ENCODE results near the gene KCND3. TPM values are rescaled to one million over a fixed set of nuclear protein-coding genes. Genes with fewer than 3 reads are reported as not detected.

KCND3 gene
- total RNA-seq, 1 donor from 2014 or later: 0.86 TPM

DNA sequence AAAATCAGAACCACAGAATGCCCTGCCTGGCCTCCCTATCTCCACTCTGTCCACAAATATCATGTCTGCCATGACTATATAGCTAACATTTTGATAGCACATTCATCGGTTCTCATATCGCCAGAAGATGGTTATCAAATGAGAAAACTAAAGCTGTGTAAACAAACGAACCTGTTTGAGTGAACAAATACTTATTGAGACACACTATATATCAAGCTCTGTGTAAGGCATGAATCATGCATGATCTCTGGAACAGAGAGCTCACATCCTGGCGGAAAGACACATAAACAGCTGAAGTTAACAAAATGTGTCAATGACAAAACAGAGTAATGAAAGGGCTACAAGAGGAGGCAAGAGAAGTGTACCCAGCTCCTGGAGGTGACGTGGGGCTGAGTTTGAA is 13.1 kb downstream of the KCND3 start:
- peaks cover 90% of the 10 kb centered on the region for H3K27me3 Mint-ChIP-seq (ENCODE audit: low read depth)
- TF ChIP-seq, protein P1, sequence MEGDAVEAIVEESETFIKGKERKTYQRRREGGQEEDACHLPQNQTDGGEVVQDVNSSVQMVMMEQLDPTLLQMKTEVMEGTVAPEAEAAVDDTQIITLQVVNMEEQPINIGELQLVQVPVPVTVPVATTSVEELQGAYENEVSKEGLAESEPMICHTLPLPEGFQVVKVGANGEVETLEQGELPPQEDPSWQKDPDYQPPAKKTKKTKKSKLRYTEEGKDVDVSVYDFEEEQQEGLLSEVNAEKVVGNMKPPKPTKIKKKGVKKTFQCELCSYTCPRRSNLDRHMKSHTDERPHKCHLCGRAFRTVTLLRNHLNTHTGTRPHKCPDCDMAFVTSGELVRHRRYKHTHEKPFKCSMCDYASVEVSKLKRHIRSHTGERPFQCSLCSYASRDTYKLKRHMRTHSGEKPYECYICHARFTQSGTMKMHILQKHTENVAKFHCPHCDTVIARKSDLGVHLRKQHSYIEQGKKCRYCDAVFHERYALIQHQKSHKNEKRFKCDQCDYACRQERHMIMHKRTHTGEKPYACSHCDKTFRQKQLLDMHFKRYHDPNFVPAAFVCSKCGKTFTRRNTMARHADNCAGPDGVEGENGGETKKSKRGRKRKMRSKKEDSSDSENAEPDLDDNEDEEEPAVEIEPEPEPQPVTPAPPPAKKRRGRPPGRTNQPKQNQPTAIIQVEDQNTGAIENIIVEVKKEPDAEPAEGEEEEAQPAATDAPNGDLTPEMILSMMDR (conservative IDR thresholded peaks at IDR 0.05): no peak
- no peaks in the 10 kb centered on the region for H3K4me1 Mint-ChIP-seq
- no peaks in the 10 kb centered on the region for H3K36me3 Mint-ChIP-seq (ENCODE audit: low read depth)
- H3K9me3 Mint-ChIP-seq: no peaks in the 10 kb centered on the region
- H3K27ac Mint-ChIP-seq (ENCODE audit: unreplicated experiment): no peak overlapping the region
- no peak overlapping the region for H3K4me3 Mint-ChIP-seq
- no peak for DNase-seq (ENCODE audit: low read depth, low spot score)

DNA sequence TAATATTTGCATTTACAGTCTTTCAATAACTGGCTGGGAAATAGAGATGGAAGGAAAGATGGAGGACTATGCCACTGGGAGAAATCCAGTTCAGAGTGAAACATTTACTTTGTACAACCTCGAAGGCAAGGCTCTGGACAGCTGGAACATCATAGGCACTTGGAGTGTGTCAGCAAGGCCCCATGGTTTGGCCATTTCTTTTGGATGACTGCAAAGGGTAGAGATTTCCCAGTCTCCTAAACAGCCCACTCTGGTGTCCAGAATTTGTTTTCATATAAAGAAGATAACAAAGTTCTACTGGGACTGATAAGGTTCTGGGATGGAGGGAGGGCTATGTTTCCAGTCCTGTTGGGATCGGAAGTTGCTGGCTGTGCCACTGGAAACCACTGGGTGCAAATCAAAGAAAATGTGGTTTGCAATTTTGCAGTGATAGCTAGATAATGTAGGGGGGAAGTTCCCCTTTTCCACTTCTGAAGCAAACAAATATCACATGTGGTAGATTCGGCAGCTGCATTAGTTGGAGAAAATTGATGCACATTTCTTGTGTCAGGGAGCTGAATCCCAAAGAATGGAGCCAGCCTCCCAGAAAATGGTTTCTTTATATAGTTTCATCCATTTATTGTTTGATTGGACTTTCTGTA is 16.2 kb downstream of the KCND3 start:
- TF ChIP-seq, protein P1 (conservative IDR thresholded peaks at IDR 0.05): no peak
- no peak overlapping the region for H3K4me3 Mint-ChIP-seq
- H3K36me3 Mint-ChIP-seq (ENCODE audit: low read depth): no peaks in the 10 kb centered on the region
- H3K27me3 Mint-ChIP-seq (ENCODE audit: low read depth): peaks cover 87% of the 10 kb centered on the region
- H3K4me1 Mint-ChIP-seq: no peaks in the 10 kb centered on the region
- no peaks in the 10 kb centered on the region for H3K9me3 Mint-ChIP-seq
- no peak for DNase-seq (ENCODE audit: low read depth, low spot score)
- H3K27ac Mint-ChIP-seq (ENCODE audit: unreplicated experiment): no peak overlapping the region

DNA sequence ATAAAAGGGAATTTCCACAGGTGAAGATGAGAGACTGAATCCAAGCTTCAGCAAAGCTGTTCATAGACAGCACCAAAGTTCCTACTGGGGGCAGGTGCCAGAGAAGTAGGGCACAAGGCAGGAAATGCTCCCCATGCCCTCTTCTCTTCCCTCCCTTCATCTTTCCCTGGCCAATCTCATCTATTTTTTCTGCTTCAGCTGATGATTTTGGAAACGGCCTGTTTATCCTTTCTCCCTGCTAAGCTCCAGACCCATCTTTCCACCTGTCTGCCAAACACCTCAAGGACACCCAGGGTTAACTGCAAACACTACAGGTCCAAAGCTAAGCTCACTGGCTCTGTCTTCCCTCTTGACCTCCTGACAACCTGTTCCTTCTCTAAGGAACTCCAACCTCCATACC is 18.1 kb downstream of the KCND3 start:
- Mint-ChIP-seq H3K27me3 (ENCODE audit: low read depth) (peaks cover 82% of the 10 kb centered on the region), H3K36me3 (ENCODE audit: low read depth) (no peaks in the 10 kb centered on the region), H3K27ac (ENCODE audit: unreplicated experiment) (no peak overlapping the region), H3K4me1 (no peaks in the 10 kb centered on the region), H3K4me3 (no peak overlapping the region), H3K9me3 (no peaks in the 10 kb centered on the region)
- no peak for DNase-seq (ENCODE audit: low read depth, low spot score)
- TF ChIP-seq, protein P1 (conservative IDR thresholded peaks at IDR 0.05): no peak

DNA sequence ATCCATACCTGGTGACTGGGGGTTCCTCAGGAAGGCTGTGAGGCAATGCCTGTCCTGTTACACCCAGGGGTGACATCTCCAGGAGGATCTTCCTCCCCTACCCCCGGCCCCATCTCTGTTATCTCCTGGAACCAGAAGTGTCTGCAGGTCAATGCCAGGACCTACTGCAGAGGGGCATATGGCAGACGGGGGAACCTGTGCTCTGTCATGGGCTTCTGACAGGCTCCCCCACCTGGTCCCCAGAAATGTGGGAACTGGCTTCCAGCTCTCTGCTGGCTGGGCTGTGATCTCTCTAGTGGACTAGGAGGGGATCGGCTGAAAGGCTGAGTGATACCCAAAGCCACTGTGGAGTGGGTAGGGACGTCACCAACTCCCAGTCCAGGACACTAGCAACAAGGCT is 21.0 kb downstream of the KCND3 start:
- H3K9me3 Mint-ChIP-seq: no peaks in the 10 kb centered on the region
- no peak for DNase-seq (ENCODE audit: low read depth, low spot score)
- TF ChIP-seq, protein P1 (conservative IDR thresholded peaks at IDR 0.05): no peak
- H3K27me3 Mint-ChIP-seq (ENCODE audit: low read depth): peaks cover 76% of the 10 kb centered on the region
- no peak overlapping the region for H3K27ac Mint-ChIP-seq (ENCODE audit: unreplicated experiment)
- no peak overlapping the region for H3K4me3 Mint-ChIP-seq
- H3K36me3 Mint-ChIP-seq (ENCODE audit: low read depth): no peaks in the 10 kb centered on the region
- H3K4me1 Mint-ChIP-seq: no peaks in the 10 kb centered on the region

DNA sequence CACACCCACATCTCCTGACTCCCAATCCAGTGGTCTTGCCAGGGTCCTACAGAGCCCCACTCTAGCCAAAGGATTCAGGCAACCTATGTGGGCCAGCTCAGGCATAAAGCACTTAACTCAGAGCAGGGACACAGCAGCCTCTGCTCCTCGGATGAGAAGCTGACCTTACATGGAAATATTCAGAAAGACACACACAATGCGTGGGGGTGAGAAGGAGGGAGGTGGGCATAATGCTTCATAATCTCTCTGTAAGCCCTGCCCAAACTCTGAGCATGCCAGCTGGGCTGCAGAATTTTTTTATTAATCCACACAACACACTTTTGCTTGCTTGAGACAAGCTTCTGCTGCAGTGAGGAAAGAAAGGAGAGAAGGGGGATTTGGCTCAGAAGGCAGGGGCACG is 21.6 kb downstream of the KCND3 start:
- Mint-ChIP-seq H3K4me1 (no peaks in the 10 kb centered on the region), H3K27me3 (ENCODE audit: low read depth) (peaks cover 72% of the 10 kb centered on the region), H3K9me3 (no peaks in the 10 kb centered on the region), H3K27ac (ENCODE audit: unreplicated experiment) (no peak overlapping the region), H3K4me3 (no peak overlapping the region), H3K36me3 (ENCODE audit: low read depth) (no peaks in the 10 kb centered on the region)
- TF ChIP-seq, protein P1 (conservative IDR thresholded peaks at IDR 0.05): no peak
- no peak for DNase-seq (ENCODE audit: low read depth, low spot score)
